Choroid plexus epithelial cell (primary cell): ENCODE measurements around the gene LY6G6C.

Experiments used
- DNase-seq: peaks from one replicate; pipeline ENCODE4 v3.0.0-alpha.2; 2010; ENCODE audit warnings: low read depth
- H3K4me3 ChIP-seq: 2 replicates; pipeline ENCODE4 v1.5.1; 2011; ENCODE audit warnings: low read depth, mild to moderate bottlenecking, control low read depth, low read length, moderate library complexity
- TF ChIP-seq, protein P1 (sequence below): conservative IDR thresholded peaks from 2 replicates; pipeline ENCODE4 v1.5.1; 2011; ENCODE audit warnings: low read depth, mild to moderate bottlenecking, control low read depth, inconsistent platforms, low read length, moderate library complexity

The LY6G6C gene

GRCh38 chr6:31730631-31731086 is 9.1 kb upstream of the LY6G6C start:
- peak overlapping the region; percentile 80 for H3K4me3 ChIP-seq
- no peak for DNase-seq
- TF ChIP-seq, protein P1, sequence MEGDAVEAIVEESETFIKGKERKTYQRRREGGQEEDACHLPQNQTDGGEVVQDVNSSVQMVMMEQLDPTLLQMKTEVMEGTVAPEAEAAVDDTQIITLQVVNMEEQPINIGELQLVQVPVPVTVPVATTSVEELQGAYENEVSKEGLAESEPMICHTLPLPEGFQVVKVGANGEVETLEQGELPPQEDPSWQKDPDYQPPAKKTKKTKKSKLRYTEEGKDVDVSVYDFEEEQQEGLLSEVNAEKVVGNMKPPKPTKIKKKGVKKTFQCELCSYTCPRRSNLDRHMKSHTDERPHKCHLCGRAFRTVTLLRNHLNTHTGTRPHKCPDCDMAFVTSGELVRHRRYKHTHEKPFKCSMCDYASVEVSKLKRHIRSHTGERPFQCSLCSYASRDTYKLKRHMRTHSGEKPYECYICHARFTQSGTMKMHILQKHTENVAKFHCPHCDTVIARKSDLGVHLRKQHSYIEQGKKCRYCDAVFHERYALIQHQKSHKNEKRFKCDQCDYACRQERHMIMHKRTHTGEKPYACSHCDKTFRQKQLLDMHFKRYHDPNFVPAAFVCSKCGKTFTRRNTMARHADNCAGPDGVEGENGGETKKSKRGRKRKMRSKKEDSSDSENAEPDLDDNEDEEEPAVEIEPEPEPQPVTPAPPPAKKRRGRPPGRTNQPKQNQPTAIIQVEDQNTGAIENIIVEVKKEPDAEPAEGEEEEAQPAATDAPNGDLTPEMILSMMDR, result no peak

GRCh38 chr6:31729979-31730630 is 8.6 kb upstream of the LY6G6C start:
- DNase-seq, result peak; percentile 88
- TF ChIP-seq, protein P1, result no peak
- H3K4me3 ChIP-seq, result peak overlapping the region; percentile 80

GRCh38 chr6:31729515-31729978 is 8.0 kb upstream of the LY6G6C start:
- TF ChIP-seq, protein P1, result no peak
- H3K4me3 ChIP-seq, result peak overlapping the region; percentile 80
- DNase-seq, result peak; percentile 91

- peak within 1 kb of the TSS; percentile 80 for H3K4me3 ChIP-seq
- no peak for DNase-seq
- TF ChIP-seq, protein P1, result peak; percentile 52
Measured at GRCh38 chr6:31728767-31729514, 7.4 kb upstream of the LY6G6C start, which contains the start of gene DDAH2. DDAH2 (minus strand) TSS chr6:31729299; CDS start chr6:31729161, 138 bp downstream.

DNA sequence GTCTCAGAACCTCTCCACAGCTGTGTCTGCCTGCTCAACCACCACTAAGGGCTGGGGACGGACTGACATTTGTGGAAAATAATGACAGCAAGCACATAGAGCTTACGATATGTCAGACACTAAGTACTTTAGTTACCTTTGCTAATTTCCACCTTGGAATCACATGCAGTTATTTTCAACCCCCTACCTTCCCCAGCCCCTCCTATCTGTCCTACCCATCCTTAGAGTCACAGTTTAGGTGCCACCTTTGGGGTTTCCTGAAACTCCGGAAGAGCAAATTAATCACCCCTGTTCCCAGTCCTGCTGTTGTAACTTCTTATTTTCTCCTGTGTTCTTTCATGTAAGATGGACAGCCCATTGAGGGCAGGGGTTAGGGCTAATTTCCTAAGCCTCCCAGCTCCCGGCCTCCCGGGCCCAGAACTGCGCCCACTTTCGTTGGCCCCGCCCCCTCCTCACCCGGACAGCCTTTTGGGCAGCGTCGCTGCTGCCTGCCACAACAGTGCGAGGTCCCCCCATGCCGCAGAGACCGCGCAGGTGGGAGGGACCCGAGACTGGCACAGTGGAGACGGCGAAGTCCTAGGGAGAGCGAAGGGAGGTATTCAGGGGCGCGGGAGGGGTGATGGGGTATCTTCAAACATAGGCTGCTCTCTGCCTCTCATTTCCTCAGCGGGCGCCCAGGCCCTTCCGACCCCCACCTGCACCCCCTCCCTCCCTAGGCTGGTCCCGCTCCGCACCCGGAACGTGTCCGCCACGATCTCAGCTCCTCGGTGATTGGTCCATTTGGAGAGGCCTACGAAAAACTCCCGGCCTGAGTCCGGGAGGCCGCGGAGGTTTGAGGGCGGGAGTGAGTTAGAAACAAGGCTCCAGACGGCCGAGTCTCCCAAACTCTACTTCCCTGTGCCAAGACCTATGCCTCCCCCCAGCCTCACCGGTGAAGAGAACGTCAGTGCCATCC is 6.4 kb upstream of the LY6G6C start:
- no peak overlapping the region for H3K4me3 ChIP-seq
- TF ChIP-seq, protein P1, result no peak
- DNase-seq, result no peak

DNA sequence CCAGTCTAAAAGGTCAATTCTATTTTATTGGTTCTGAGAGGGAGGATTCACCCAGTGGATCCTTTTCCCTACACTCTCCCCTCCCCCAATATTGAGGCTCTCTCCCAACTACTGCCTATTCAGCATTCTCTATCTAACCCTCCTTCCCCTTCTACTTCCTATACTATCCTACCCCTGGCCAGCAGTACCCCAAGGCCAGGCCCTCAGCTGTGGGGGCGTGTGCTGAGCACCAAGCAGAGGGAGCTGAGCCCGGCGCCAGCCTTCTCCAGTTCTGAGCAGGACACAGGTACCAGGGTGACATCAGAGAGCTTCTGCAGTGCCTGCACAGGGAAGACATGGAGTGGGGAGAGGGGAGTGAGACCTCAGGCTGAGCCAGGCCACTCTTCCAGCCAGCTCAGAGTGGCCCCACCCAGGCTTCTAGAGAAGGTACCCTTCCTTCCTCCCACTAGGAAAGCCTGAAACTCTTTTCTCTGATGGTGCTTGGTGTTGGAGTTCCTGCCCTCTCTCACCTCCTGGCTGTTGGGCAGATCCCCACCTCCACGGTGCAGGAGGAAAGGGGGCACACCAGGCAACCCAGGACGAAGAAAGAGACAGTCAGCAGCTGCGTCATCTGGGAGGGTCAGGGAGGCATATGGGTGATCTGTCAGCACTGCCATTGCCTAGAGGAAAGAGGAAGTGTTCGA is 5.6 kb upstream of the LY6G6C start:
- TF ChIP-seq, protein P1, result no peak
- DNase-seq, result no peak
- no peak overlapping the region for H3K4me3 ChIP-seq
